HL-60/S4 (cell line): ENCODE measurements around the gene WDR4.
"Not testable (repeated sequence)": the region's sequence is repeated elsewhere in the genome, so short reads cannot be mapped to it uniquely, and the experiment has no call there.

Source experiments
- in situ Hi-C: fragments of 300-500 bp; cut with MboI; formaldehyde crosslinking; loops from 2 replicates; pipeline ENCODE4 v1.14.3; 2022; ENCODE audit warnings: low sequenced_read_pairs

Gene WDR4

GRCh38 chr21:42853621-42854020 lies 25.7 kb downstream of the WDR4 start:
- in situ Hi-C loops, result no loop called here

- in situ Hi-C loops, result no loop called here
Observed at GRCh38 chr21:42852925-42853570, 26.3 kb downstream of the WDR4 start.

- in situ Hi-C loops, result no loop called here
Observed at GRCh38 chr21:42851812-42852665, 27.3 kb downstream of the WDR4 start.

- in situ Hi-C loops, result no loop called here
Observed at GRCh38 chr21:42850866-42851391, 28.4 kb downstream of the WDR4 start.

- in situ Hi-C loops, result no loop called here
Observed at GRCh38 chr21:42850463-42850862, 28.9 kb downstream of the WDR4 start.

GRCh38 chr21:42849759-42850412 lies 29.5 kb downstream of the WDR4 start:
- in situ Hi-C loops, result no loop called here

- in situ Hi-C loops, result no loop called here
Observed at GRCh38 chr21:42848932-42849758, 30.2 kb downstream of the WDR4 start.

- in situ Hi-C loops, result not testable (repeated sequence)
Observed at GRCh38 chr21:42848144-42848931, 31.0 kb downstream of the WDR4 start.

- in situ Hi-C loops, result no loop called here
Observed at GRCh38 chr21:42847726-42848125, 31.6 kb downstream of the WDR4 start.

GRCh38 chr21:42847051-42847707 lies 32.2 kb downstream of the WDR4 start:
- in situ Hi-C loops, result no loop called here

GRCh38 chr21:42846221-42846620 lies 33.1 kb downstream of the WDR4 start:
- in situ Hi-C loops, result no loop called here

- in situ Hi-C loops, result no loop called here
Observed at GRCh38 chr21:42845296-42845965, 33.9 kb downstream of the WDR4 start.

GRCh38 chr21:42844411-42845113 lies 34.8 kb downstream of the WDR4 start:
- in situ Hi-C loops, result no loop called here

- in situ Hi-C loops, result no loop called here
Observed at GRCh38 chr21:42843056-42843455, 36.3 kb downstream of the WDR4 start.

GRCh38 chr21:42841916-42842655 lies 37.3 kb downstream of the WDR4 start:
- in situ Hi-C loops, result not testable (repeated sequence)

- in situ Hi-C loops, result no loop called here
Observed at GRCh38 chr21:42841156-42841915, 38.0 kb downstream of the WDR4 start.
